ENCODE data around the gene BRWD1. TPM values are rescaled to one million over a fixed set of nuclear protein-coding genes. Genes with fewer than 3 reads are reported as not detected.

The BRWD1 gene
- total and polyA plus RNA-seq, 2 of the 8 experiments (the other 6 are each of a cell fraction or from before 2014, with no cell fraction given), result 9.3 to 45.2 TPM

DNA sequence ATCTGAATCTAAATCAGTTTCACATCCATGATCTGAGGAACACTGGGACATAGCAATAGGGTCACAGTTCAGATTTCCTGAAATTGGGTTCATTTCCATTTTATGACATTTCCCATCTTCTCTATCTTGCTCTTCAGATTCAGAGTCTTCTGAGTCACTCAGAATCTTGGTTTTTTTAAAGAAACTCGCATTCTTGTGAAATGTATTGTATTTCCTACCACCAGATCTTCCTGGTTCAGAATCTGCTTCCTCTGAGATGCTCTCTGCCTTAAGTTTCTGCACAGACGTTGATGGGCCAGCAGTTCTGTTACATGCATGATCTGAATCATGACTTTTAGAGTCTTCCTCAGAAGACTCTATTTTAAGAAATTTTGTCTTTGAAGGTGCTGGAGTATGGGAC, 114.6 kb downstream of the BRWD1 start (continued):
- TF ChIP-seq, protein P1, sequence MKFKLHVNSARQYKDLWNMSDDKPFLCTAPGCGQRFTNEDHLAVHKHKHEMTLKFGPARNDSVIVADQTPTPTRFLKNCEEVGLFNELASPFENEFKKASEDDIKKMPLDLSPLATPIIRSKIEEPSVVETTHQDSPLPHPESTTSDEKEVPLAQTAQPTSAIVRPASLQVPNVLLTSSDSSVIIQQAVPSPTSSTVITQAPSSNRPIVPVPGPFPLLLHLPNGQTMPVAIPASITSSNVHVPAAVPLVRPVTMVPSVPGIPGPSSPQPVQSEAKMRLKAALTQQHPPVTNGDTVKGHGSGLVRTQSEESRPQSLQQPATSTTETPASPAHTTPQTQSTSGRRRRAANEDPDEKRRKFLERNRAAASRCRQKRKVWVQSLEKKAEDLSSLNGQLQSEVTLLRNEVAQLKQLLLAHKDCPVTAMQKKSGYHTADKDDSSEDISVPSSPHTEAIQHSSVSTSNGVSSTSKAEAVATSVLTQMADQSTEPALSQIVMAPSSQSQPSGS (IDR thresholded peaks at IDR 0.05; ENCODE audit: low read length), result no peak
- no peak for TF ChIP-seq POLR2AphosphoS5 (IDR thresholded peaks at IDR 0.05; ENCODE audit: low read depth, low read length)

All from H1 (cell line).